ENCODE results near the gene CEMIP2.
"Not testable (repeated sequence)": the region's sequence is repeated elsewhere in the genome, so short reads cannot be mapped to it uniquely, and the experiment has no call there.

CEMIP2 gene

GRCh38 chr9:71706176-71706575 lies 62.1 kb downstream of the CEMIP2 start:
- DNase-seq = no peak

- DNase-seq = no peak
Measured at GRCh38 chr9:71704796-71705195, 63.5 kb downstream of the CEMIP2 start.

- no peak for DNase-seq
Measured at GRCh38 chr9:71703172-71703872, 65.0 kb downstream of the CEMIP2 start.

- no peak for DNase-seq
Measured at GRCh38 chr9:71697882-71698281, 70.4 kb downstream of the CEMIP2 start.

GRCh38 chr9:71694332-71694731 lies 74.0 kb downstream of the CEMIP2 start:
- DNase-seq = no peak

GRCh38 chr9:71693607-71694006 lies 74.7 kb downstream of the CEMIP2 start:
- DNase-seq = no peak

- DNase-seq = no peak
Measured at GRCh38 chr9:71692337-71692736, 76.0 kb downstream of the CEMIP2 start.

- DNase-seq = not testable (repeated sequence)
Measured at GRCh38 chr9:71691576-71691975, 76.7 kb downstream of the CEMIP2 start.

GRCh38 chr9:71690689-71691435 lies 77.5 kb downstream of the CEMIP2 start:
- no peak for DNase-seq

- peak; percentile 42 for DNase-seq
Measured at GRCh38 chr9:71690063-71690688, 78.1 kb downstream of the CEMIP2 start.

- DNase-seq = no peak
Measured at GRCh38 chr9:71687676-71688075, 80.6 kb downstream of the CEMIP2 start.

GRCh38 chr9:71685988-71686387 lies 82.3 kb downstream of the CEMIP2 start:
- no peak for DNase-seq

GRCh38 chr9:71685394-71685793 lies 82.9 kb downstream of the CEMIP2 start:
- DNase-seq = no peak

GRCh38 chr9:71684566-71684965 lies 83.7 kb downstream of the CEMIP2 start:
- no peak for DNase-seq

- DNase-seq = peak; percentile 86
Measured at GRCh38 chr9:71683598-71684235, 84.6 kb downstream of the CEMIP2 start.

- peak; percentile 82 for DNase-seq
Measured at GRCh38 chr9:71681708-71682272, 86.5 kb downstream of the CEMIP2 start.

GRCh38 chr9:71681104-71681707 lies 87.1 kb downstream of the CEMIP2 start:
- DNase-seq = peak; percentile 46

- DNase-seq = peak; percentile 91
Measured at GRCh38 chr9:71680189-71680980, 87.9 kb downstream of the CEMIP2 start.

GRCh38 chr9:71678999-71679398 lies 89.3 kb downstream of the CEMIP2 start:
- no peak for DNase-seq

GRCh38 chr9:71677209-71677608 lies 91.1 kb downstream of the CEMIP2 start:
- DNase-seq = no peak

GRCh38 chr9:71676460-71676859 lies 91.9 kb downstream of the CEMIP2 start:
- DNase-seq = no peak

GRCh38 chr9:71675857-71676165 lies 92.5 kb downstream of the CEMIP2 start:
- no peak for DNase-seq

Data from EL (cell line).